Brain microvascular endothelial cell (primary cell): ENCODE measurements around the gene GPM6B.

ENCODE experiments used
- DNase-seq: peaks from one replicate; pipeline ENCODE4 v3.0.0-alpha.2; 2020
- H3K27ac ChIP-seq: fragments of 250-450 bp; sonication (Bioruptor Pico); 2 replicates; pipeline ENCODE4 v1.5.1; 2020; ENCODE audit warnings: mild to moderate bottlenecking, moderate library complexity
- H3K27me3 ChIP-seq: fragments of 250-450 bp; sonication (Bioruptor Pico); replicated peaks from 2 replicates; pipeline ENCODE4 v1.5.1; 2020; ENCODE audit warnings: mild to moderate bottlenecking
- H3K36me3 ChIP-seq: fragments of 250-450 bp; sonication (Bioruptor Pico); replicated peaks from 2 replicates; pipeline ENCODE4 v1.5.1; 2020; ENCODE audit warnings: mild to moderate bottlenecking
- H3K4me3 ChIP-seq: 2 replicates; pipeline ENCODE4 v1.5.1; 2011; ENCODE audit warnings: low read depth, mild to moderate bottlenecking, control low read depth, low read length, moderate library complexity
- in situ Hi-C: cut with HindIII; loops from 2 replicates; pipeline ENCODE4 v1.10.0; 2017; ENCODE audit warnings: low sequenced_read_pairs, low pct_ligation_motif_present
- TF ChIP-seq, protein P1 (sequence below): IDR thresholded peaks from 2 replicates; pipeline ENCODE4 v1.5.1; 2011; ENCODE audit warnings: low read depth, mild to moderate bottlenecking, moderate library complexity, low read length, control low read depth, inconsistent platforms; ENCODE audit errors: missing control alignments

GPM6B gene

DNA sequence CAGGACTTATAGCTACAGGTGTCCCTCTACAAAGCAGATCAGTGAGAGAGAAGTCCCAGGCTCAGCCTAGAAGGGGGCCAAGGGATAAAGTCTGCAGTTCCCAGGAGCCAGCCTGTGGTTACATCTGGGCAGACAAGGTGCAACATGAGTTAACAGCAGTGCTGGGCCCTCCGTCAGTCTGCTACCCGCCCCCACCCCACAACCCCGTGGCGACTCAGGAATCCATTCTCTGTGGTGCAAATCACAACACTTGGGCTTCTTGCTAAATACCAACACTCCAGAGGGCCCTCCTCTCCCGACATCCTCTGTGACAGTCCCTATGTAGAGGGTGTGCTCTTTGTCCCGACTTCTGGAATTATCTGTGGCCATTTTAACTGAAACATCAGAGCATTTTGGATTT is 13.8 kb downstream of the GPM6B start:
- in situ Hi-C loops: no loop called here
- TF ChIP-seq, protein P1, sequence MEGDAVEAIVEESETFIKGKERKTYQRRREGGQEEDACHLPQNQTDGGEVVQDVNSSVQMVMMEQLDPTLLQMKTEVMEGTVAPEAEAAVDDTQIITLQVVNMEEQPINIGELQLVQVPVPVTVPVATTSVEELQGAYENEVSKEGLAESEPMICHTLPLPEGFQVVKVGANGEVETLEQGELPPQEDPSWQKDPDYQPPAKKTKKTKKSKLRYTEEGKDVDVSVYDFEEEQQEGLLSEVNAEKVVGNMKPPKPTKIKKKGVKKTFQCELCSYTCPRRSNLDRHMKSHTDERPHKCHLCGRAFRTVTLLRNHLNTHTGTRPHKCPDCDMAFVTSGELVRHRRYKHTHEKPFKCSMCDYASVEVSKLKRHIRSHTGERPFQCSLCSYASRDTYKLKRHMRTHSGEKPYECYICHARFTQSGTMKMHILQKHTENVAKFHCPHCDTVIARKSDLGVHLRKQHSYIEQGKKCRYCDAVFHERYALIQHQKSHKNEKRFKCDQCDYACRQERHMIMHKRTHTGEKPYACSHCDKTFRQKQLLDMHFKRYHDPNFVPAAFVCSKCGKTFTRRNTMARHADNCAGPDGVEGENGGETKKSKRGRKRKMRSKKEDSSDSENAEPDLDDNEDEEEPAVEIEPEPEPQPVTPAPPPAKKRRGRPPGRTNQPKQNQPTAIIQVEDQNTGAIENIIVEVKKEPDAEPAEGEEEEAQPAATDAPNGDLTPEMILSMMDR: no peak
- no peak for DNase-seq

DNA sequence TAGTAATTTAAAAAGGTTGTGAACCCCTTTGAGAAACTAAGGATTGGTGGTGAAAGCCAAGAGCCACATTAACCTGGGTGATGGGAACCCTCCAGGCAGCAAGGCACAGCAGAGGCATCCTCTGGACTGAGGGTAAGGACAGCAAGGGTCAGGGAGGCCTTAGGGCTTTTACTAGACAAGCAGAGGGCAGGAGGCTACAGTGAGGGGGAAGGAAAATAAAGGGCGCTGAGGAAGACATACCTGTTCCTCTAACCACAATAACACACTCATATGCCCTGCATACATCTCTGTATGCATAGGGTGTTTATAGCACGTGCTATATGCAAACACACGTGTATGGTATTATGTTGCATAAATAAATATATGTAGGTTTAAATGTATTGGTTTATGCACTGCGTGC is 18.7 kb downstream of the GPM6B start:
- no peaks in the 10 kb centered on the region for H3K27me3 ChIP-seq
- H3K27ac ChIP-seq: no peak overlapping the region
- in situ Hi-C loops: no loop called here
- H3K4me3 ChIP-seq: no peak overlapping the region
- no peaks in the 10 kb centered on the region for H3K36me3 ChIP-seq
- TF ChIP-seq, protein P1: no peak
- DNase-seq: no peak

More for the DNA sequence above, 13.8 kb downstream of the GPM6B start:
- Histone ChIP-seq H3K27me3 (no peaks in the 10 kb centered on the region), H3K27ac (no peak overlapping the region), H3K36me3 (no peaks in the 10 kb centered on the region), H3K4me3 (no peak overlapping the region)

DNA sequence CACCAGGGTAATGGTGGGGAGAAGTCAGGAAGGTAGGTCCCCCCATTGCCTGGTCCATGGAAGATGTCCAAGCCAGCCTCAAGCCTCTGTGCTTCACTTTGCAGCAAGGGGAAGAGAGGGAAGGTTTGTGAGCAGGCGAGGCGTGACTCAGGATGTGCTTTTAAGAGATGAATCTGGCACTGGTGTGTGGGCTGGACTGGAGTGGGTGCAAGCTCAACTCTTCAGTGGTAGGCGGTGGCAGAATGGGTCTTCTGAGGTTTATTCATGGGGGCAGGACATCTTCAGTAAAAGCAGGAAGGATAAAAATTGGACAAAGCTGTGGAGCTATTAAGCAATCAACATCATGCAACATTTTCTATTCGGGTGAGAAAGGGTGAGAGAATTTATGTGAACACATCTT is 19.4 kb downstream of the GPM6B start:
- Histone ChIP-seq H3K27me3 (no peaks in the 10 kb centered on the region), H3K27ac (no peak overlapping the region), H3K36me3 (no peaks in the 10 kb centered on the region), H3K4me3 (no peak overlapping the region)
- in situ Hi-C loops: no loop called here
- TF ChIP-seq, protein P1: no peak
- DNase-seq: no peak

DNA sequence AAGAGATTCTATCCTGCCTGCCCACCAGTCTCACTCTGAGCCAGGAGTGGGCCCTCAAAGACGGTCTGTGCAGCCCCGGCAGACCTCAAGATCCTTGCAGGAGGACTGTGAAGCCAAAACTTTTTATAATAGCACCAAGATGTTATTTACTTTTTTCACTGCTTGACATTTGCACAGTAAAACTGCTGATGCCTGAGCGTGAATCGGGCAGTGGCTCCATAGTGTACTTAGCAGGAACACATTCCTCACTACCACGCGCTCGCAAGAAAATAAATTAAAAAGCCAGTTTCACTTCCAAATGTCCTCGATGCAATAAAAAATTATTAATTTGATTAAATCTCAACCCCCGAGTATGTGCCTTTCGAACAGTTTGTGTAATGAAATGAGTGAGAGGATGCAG is 22.5 kb downstream of the GPM6B start:
- TF ChIP-seq, protein P1: no peak
- in situ Hi-C loops: no loop called here
- Histone ChIP-seq H3K27me3 (no peaks in the 10 kb centered on the region), H3K4me3 (no peak overlapping the region), H3K27ac (no peak overlapping the region), H3K36me3 (no peaks in the 10 kb centered on the region)
- no peak for DNase-seq

DNA sequence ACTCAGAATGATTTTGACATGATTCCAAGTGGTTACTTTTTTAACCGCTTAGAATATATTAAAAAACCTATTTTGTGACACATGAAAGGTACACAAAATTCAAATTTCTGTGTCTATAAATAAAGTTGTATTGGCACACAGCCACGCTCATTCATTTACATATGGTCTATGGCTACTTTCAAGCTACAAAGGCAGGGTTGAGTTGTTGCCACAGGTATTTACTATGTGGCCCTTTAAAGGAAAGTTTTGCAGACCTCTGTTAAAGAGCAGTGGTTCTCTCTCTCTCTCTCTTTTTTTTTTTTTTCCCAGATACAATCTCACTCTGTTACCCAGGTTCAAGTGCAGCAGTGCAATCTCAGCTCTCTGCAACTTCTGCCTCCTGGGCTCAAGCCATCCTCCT is 23.0 kb downstream of the GPM6B start:
- in situ Hi-C loops: no loop called here
- H3K36me3 ChIP-seq: no peaks in the 10 kb centered on the region
- H3K27ac ChIP-seq: no peak overlapping the region
- TF ChIP-seq, protein P1: no peak
- no peaks in the 10 kb centered on the region for H3K27me3 ChIP-seq
- no peak overlapping the region for H3K4me3 ChIP-seq
- no peak for DNase-seq

DNA sequence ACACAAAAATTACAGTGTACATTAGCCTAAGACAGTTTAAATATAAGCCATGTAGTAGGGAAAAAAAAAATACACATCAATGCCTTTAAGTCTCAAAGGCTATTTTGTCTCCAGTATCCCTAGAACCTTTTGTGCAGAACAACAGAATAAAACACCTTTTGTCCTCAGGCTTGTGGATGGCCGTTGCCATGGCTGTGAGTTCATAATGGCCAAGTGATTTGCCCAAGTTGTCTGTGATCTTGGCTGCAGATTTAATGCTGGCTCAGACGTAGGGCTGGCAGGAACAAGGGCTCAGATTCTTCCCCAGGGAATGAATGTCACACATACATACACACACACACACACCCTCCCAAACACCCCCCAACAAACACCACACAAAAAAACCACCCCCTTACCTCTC is 25.3 kb downstream of the GPM6B start:
- in situ Hi-C loops: no loop called here
- Histone ChIP-seq H3K36me3 (no peaks in the 10 kb centered on the region), H3K27ac (no peak overlapping the region), H3K4me3 (no peak overlapping the region), H3K27me3 (no peaks in the 10 kb centered on the region)
- no peak for DNase-seq
- TF ChIP-seq, protein P1: no peak
